ENCODE data around the gene COG1.

COG1 gene

GRCh38 chr17:73228748-73229236 lies 35.9 kb downstream of the COG1 start:
- ChIA-PET CTCF (interaction anchor here (1.0 to 9.6 kb wide), 6 partner anchors 31 to 672 kb away, joined by 3 to 86 read pairs (median 11); partner anchors contain the start of gene COG1), POLR2A (interaction anchor here (0.8 kb wide), 1 partner anchor 82 kb away, joined by 3 read pairs; no protein-coding TSS in a partner anchor)
- TF ChIP-seq CTCF (IDR thresholded peaks at IDR 0.05; ENCODE audit: insufficient read depth, low read length, missing control alignments) = no peak
- H3K4me3 ChIP-seq (ENCODE audit: low read depth, low read length) = no peak overlapping the region
- peak; percentile 50 for DNase-seq (ENCODE audit: low read depth, low spot score)

GRCh38 chr17:73230088-73230487 lies 37.2 kb downstream of the COG1 start:
- POLR2A ChIA-PET = no interaction called here
- DNase-seq (ENCODE audit: low read depth, low spot score) = no peak
- no peak for TF ChIP-seq CTCF (IDR thresholded peaks at IDR 0.05; ENCODE audit: insufficient read depth, low read length, missing control alignments)
- no peak overlapping the region for H3K4me3 ChIP-seq (ENCODE audit: low read depth, low read length)
- CTCF ChIA-PET = interaction anchor here (1.9 to 9.6 kb wide), 4 partner anchors 36 to 504 kb away, joined by 5 to 86 read pairs (median 27); partner anchors contain the start of gene COG1

GRCh38 chr17:73231395-73231794 lies 38.5 kb downstream of the COG1 start:
- CTCF ChIA-PET = interaction anchor here (0.8 to 9.6 kb wide), 11 partner anchors 14 to 671 kb away, joined by 3 to 86 read pairs (median 5); partner anchors contain the start of gene COG1
- no peak for DNase-seq (ENCODE audit: low read depth, low spot score)

DNA sequence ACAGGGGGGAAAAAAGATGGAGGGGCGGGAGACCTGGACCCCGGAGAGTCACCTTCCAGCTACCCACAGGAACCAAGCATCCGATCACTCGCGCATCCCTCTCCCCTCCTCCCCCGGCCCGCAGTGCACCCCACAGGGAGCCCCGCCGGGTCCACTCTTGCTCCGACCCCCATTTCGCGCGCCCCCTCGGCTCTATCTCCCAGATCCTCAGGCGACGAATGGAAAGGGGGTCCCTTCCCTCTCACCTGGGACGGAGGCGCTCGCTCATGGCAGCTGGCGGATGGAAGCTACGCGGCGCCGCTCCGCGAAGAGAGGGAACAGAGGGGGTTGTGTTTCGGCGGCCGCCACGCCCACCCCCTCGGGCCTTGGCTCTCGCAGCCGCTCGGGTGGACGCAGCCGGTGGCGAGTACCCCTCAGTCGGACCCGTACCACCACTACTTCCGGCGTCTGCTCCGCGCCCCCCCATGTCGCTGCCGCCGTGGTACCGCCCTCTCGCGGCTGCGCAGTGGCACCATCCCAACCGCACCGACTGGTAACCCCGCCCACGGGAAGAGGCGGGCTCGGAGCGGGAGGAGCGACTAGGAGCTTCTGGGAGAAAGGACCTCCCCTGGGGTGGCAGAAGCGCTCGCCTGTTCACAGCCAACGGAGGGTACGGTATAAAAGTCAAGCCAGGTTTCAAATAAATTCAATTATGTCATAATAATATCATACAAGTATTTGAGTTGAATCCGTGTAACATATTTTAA lies 39.2 kb downstream of the COG1 start:
- ChIA-PET POLR2A (interaction anchor here (0.6 to 1.0 kb wide), 4 partner anchors 18 to 971 kb away, joined by 3 read pairs; no protein-coding TSS in a partner anchor), CTCF (interaction anchor here (0.6 to 9.6 kb wide), 14 partner anchors 14 to 672 kb away, joined by 3 to 86 read pairs (median 4); partner anchors contain the start of gene COG1)
- TF ChIP-seq CTCF (IDR thresholded peaks at IDR 0.05; ENCODE audit: insufficient read depth, low read length, missing control alignments) = no peak
- peak overlapping the region; percentile 93 for H3K4me3 ChIP-seq (ENCODE audit: low read depth, low read length)
- DNase-seq (ENCODE audit: low read depth, low spot score) = peak; percentile 51

More at GRCh38 chr17:73231395-73231794, 38.5 kb downstream of the COG1 start:
- POLR2A ChIA-PET = interaction anchor here (0.6 to 0.7 kb wide), 2 partner anchors 19 to 972 kb away, joined by 3 read pairs; no protein-coding TSS in a partner anchor
- H3K4me3 ChIP-seq (ENCODE audit: low read depth, low read length) = peak overlapping the region; percentile 93
- no peak for TF ChIP-seq CTCF (IDR thresholded peaks at IDR 0.05; ENCODE audit: insufficient read depth, low read length, missing control alignments)

DNA sequence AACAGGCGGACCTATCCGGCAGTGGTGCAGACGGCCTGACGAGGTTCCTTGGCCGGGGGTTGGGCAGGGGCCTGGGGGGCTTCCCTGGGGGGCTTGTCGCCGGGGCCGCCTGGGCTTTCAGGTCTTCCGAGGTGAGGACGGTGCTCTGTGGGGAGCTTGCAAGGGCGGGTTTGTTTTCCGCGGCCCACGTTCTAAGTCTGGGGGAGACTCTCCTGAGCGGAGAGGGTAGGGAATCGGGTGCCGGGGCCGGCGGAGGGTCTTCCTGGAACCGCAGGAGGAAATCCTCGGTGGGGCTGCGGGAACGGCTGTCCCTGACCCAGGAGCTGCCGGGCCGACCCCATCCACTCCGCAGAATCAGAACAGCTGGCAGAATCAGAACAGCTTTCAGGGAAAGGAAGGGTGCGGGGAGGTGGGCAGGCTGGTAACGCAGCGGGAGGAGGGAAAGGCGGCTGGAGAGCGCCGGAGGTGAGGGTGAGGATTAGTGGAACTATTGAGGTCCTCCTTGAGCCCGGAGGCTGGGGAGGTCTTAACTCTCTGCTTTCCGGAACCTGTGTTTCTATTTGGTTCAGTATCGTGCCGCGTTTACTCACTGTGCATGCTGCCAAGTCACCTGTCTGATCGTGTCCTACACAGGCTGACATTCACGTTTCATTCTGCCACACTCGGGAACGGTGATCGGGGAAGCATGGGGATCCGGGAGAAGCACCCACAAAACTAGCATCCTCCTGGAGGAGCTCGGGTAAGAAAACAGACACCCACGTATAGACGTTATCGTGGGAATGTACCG lies 39.9 kb downstream of the COG1 start:
- no peak for DNase-seq (ENCODE audit: low read depth, low spot score)
- ChIA-PET CTCF (interaction anchor here (0.6 to 9.6 kb wide), 10 partner anchors 11 to 673 kb away, joined by 3 to 86 read pairs (median 6); partner anchors contain the start of gene COG1), POLR2A (interaction anchor here (0.6 to 1.0 kb wide), 2 partner anchors 138 to 676 kb away, joined by 3 read pairs; no protein-coding TSS in a partner anchor)
- H3K4me3 ChIP-seq (ENCODE audit: low read depth, low read length) = peak overlapping the region; percentile 93
- no peak for TF ChIP-seq CTCF (IDR thresholded peaks at IDR 0.05; ENCODE audit: insufficient read depth, low read length, missing control alignments)
